K562 (cell line): ENCODE measurements around the gene C1orf74. TPM values are rescaled to one million over a fixed set of nuclear protein-coding genes. Genes with fewer than 3 reads are reported as not detected.

Experiments used
- ATAC-seq: fragments of 200-7000 bp; cut with Tn5 transposase; 3 replicates; pipeline ENCODE4 v1.9.1; 2020; ENCODE audit warnings: moderate library complexity
- BruUV-seq: library from RNA; stranded (reverse); fragments of 400-500 nt; replicated peaks from 2 replicates; lab custom pipeline; 2021; lab: Mats Ljungman, UMichigan
- CTCF ChIA-PET: fragments of 300-600 bp; formaldehyde crosslinking; extraction: SDS; loops from one replicate; lab custom pipeline; 2021; ENCODE audit warnings: low intra/inter-chr PET ratio; lab: Yijun Ruan, JAX
- POLR2A ChIA-PET: fragments of 300-600, 350-650 bp; sonication (Branson Sonifier 250); formaldehyde crosslinking; extraction: SDS; loops from one replicate; lab custom pipeline; 2021; ENCODE audit warnings: antibody characterized with exemption, inconsistent platforms; lab: Yijun Ruan, JAX
- DNase-seq, 4 experiments: peaks; one replicate each; pipeline versions ENCODE4 v3.0.0 to v3.0.0-alpha.2; 2011 to 2018; ENCODE audit warnings: low spot score in 3 of 4, mixed read lengths in 3 of 4; ENCODE audit errors: extremely low read depth in 1 of 4
- FAIRE-seq: peaks from 2 replicates; lab custom pipeline; 2011; peaks lifted over from hg19 to GRCh38; lab: Jason Lieb, UNC
- H2AFZ ChIP-seq: 2 replicates; pipeline ENCODE4 v1.6.0; 2011; ENCODE audit warnings: low read depth, low read length, control low read depth, inconsistent platforms
- H3K27ac ChIP-seq: fragments of 200-600 bp; 3 replicates; pipeline ENCODE4 v1.8.0; 2011; ENCODE audit warnings: low read depth, mild to moderate bottlenecking, control low read depth, inconsistent platforms, low read length, moderate library complexity, mixed read lengths; ENCODE audit errors: extremely low read depth
- H3K27me3 ChIP-seq, 2 experiments: fragments of 300-600 bp in 1 of 2; 2 replicates in 1 of 2; 3 replicates in 1 of 2; pipeline versions ENCODE4 v1.6.0 to v1.8.0; 2011; ENCODE audit warnings: inconsistent platforms in 2 of 2, low read length in 2 of 2, mild to moderate bottlenecking in 1 of 2, mixed read lengths in 1 of 2, moderate library complexity in 1 of 2; ENCODE audit not compliant: control insufficient read depth in 2 of 2, insufficient read depth in 2 of 2
- H3K36me3 ChIP-seq: fragments of 300-600 bp; 3 replicates; pipeline ENCODE4 v1.8.0; 2011; ENCODE audit warnings: mild to moderate bottlenecking, low read length, inconsistent platforms; ENCODE audit not compliant: control insufficient read depth, insufficient read depth
- H3K4me1 ChIP-seq, 2 experiments: fragments of 200-600 bp in 1 of 2; replicated peaks in 1 of 2; 2 replicates in 1 of 2; 3 replicates in 1 of 2; pipeline versions ENCODE4 v1.5.1 to v1.8.0; 2011; ENCODE audit warnings: inconsistent platforms in 2 of 2, low read length in 2 of 2, mild to moderate bottlenecking in 1 of 2, mixed read lengths in 1 of 2, moderate library complexity in 1 of 2; ENCODE audit not compliant: control insufficient read depth in 2 of 2, insufficient read depth in 2 of 2
- H3K4me2 ChIP-seq: 2 replicates; pipeline ENCODE4 v1.6.1; 2011; ENCODE audit warnings: low read length, control low read depth, inconsistent platforms, mixed read lengths; ENCODE audit not compliant: insufficient read depth
- H3K4me3 ChIP-seq: fragments of 200-600 bp; sonication (generic), shearing (Covaris generic); 2 replicates; pipeline ENCODE4 v1.5.1; 2016; ENCODE audit warnings: control low read depth, inconsistent platforms
- H3K79me2 ChIP-seq: fragments of 200-600 bp; 3 replicates; pipeline ENCODE4 v1.8.0; 2011; ENCODE audit warnings: low read length, inconsistent platforms; ENCODE audit not compliant: control insufficient read depth, insufficient read depth
- H3K9ac ChIP-seq, 2 experiments: 2 replicates each; pipeline versions ENCODE4 v1.6.0 to v1.6.1; 2011; ENCODE audit warnings: low read depth in 2 of 2, low read length in 2 of 2, control low read depth in 1 of 2, inconsistent platforms in 1 of 2, mild to moderate bottlenecking in 1 of 2, mixed read lengths in 1 of 2; ENCODE audit not compliant: insufficient read depth in 1 of 2
- H3K9me1 ChIP-seq: one replicate; pipeline ENCODE4 v1.6.0; 2011; ENCODE audit warnings: inconsistent platforms, mild to moderate bottlenecking, low read length, moderate library complexity; ENCODE audit not compliant: control insufficient read depth, insufficient read depth
- H3K9me3 ChIP-seq: replicated peaks from 2 replicates; pipeline ENCODE4 v1.5.1; 2011; ENCODE audit warnings: low read depth, low read length, inconsistent platforms; ENCODE audit not compliant: control insufficient read depth, insufficient read depth
- H4K20me1 ChIP-seq: replicated peaks from 2 replicates; pipeline ENCODE4 v1.6.1; 2011; ENCODE audit warnings: low read length, inconsistent platforms, mixed read lengths; ENCODE audit not compliant: control insufficient read depth, insufficient read depth
- CBFA2T3 ChIP-seq: fragments of 450-650 bp; IDR thresholded peaks from 2 replicates; pipeline ENCODE4 v1.6.1; 2017
- CREB3 ChIP-seq: fragments of 450-650 bp; conservative IDR thresholded peaks from 2 replicates; pipeline ENCODE4 v1.6.1; 2016; ENCODE audit warnings: missing genetic modification characterization, low read depth, mild to moderate bottlenecking, missing compliant biosample characterization, moderate library complexity
- GTF2A2 ChIP-seq: IDR thresholded peaks from 2 replicates; pipeline ENCODE4 v1.6.1; 2016; ENCODE audit warnings: mild to moderate bottlenecking, missing genetic modification characterization, missing compliant biosample characterization
- HIVEP1 ChIP-seq: fragments of 250-450 bp; sonication (Bioruptor Pico); IDR thresholded peaks from 2 replicates; pipeline ENCODE4 v1.4.0; 2020; ENCODE audit warnings: mild to moderate bottlenecking
- KDM4B ChIP-seq, 2 experiments: fragments of 450-650 bp in 1 of 2; sonication (generic) in 1 of 2; IDR thresholded peaks; 2 replicates each; pipeline ENCODE4 v1.6.1; 2016 to 2017; ENCODE audit warnings: borderline replicate concordance in 2 of 2, antibody characterized with exemption in 1 of 2, low read depth in 1 of 2, mild to moderate bottlenecking in 1 of 2
- PML ChIP-seq: IDR thresholded peaks from 2 replicates; pipeline ENCODE4 v1.6.1; 2012; ENCODE audit warnings: low read length, inconsistent platforms
- POLR3A ChIP-seq: IDR thresholded peaks from 2 replicates; pipeline ENCODE4 v1.6.1; 2011; ENCODE audit warnings: borderline replicate concordance, mild to moderate bottlenecking, moderate library complexity; ENCODE audit not compliant: insufficient read length, insufficient read depth; ENCODE audit errors: extremely low read depth
- ZBTB1 ChIP-seq: sonication (generic); formaldehyde crosslinking; IDR thresholded peaks from 2 replicates; pipeline ENCODE4 v1.8.1; 2023; ENCODE audit warnings: missing genetic modification reagents, low read depth, mild to moderate bottlenecking, borderline replicate concordance
- ZC3H4 ChIP-seq: sonication (generic); formaldehyde crosslinking; IDR thresholded peaks from 2 replicates; pipeline ENCODE4 v1.9.0; 2021; ENCODE audit warnings: missing genetic modification reagents, borderline replicate concordance
- ZFPM2 ChIP-seq: fragments of 250-450 bp; sonication (Bioruptor Pico); IDR thresholded peaks from 2 replicates; pipeline ENCODE4 v1.5.1; 2022; ENCODE audit warnings: mild to moderate bottlenecking
- ZNF431 ChIP-seq: sonication (generic); formaldehyde crosslinking; IDR thresholded peaks from 2 replicates; pipeline ENCODE4 v1.8.0; 2022; ENCODE audit warnings: mild to moderate bottlenecking, missing genetic modification reagents
- ZNF551 ChIP-seq: fragments of 250-450 bp; sonication (Bioruptor Pico); IDR thresholded peaks from 2 replicates; pipeline ENCODE4 v1.5.0; 2021; ENCODE audit warnings: mild to moderate bottlenecking, moderate library complexity
- ZSCAN32 ChIP-seq: fragments of 450-650 bp; formaldehyde crosslinking; IDR thresholded peaks from 2 replicates; pipeline ENCODE4 v1.4.0; 2020; ENCODE audit warnings: mild to moderate bottlenecking, moderate library complexity
- WGBS: fragments of 100-300 bp; shearing (Covaris generic); methylation state at CpG from one replicate; pipeline ENCODE4 v1.1.6; 2016; ENCODE audit warnings: low coverage, mixed read lengths; ENCODE audit not compliant: insufficient coverage; ENCODE audit errors: missing lambda C conversion rate; 5-methylcytosine and 5-hydroxymethylcytosine counted together
- in situ Hi-C: fragments of 300-500 bp; cut with MboI; formaldehyde crosslinking; loops from 4 replicates; pipeline ENCODE4 v1.15.0; 2018; ENCODE audit warnings: inconsistent platforms, mixed read lengths
- intact Hi-C: fragments of 100-400 bp; cut with micrococcal nuclease; formaldehyde crosslinking; loops from 2 replicates; pipeline ENCODE4 v1.14.2; 2022
- polyA plus RNA-seq, 8 experiments: library from polyadenylated mRNA; depleted of rRNA in 4 of 8; stranded (reverse) in 5 of 8; unstranded in 3 of 8; fragments of >200 nt; fragmentation: Nextera tagmentation in 2 of 8; fragmentation: Illumina TruSeq in 1 of 8; extraction: Ambion mirVana in 2 of 8; extraction: Trizol in 1 of 8; gene quantifications; 2 replicates each; pipeline versions ENCODE4 v1.2.1 to v1.2.3, GENCODE V29; 2011 to 2014; ENCODE audit warnings: inconsistent platforms in 1 of 8, missing spikeins in 1 of 8
- total RNA-seq, 7 experiments: library from RNA; depleted of rRNA in 6 of 7; stranded (reverse); fragments of >200 nt in 6 of 7; fragmentation: Illumina TruSeq in 2 of 7; extraction: Trizol in 2 of 7; gene quantifications; 2 replicates each; pipeline versions ENCODE4 v1.2.1 to v1.2.3, GENCODE V29; 2011 to 2021; ENCODE audit warnings: low replicate concordance in 1 of 7
- TF ChIP-seq, protein P1 (sequence below): IDR thresholded peaks from 2 replicates; pipeline ENCODE4 v1.6.1; 2011; ENCODE audit warnings: borderline replicate concordance, low read depth, mild to moderate bottlenecking, moderate library complexity, low read length; ENCODE audit not compliant: insufficient read depth, poor library complexity, severe bottlenecking
- TF ChIP-seq, protein P2 (sequence below), 2 experiments: fragments of 150-350 bp in 1 of 2; IDR thresholded peaks; 2 replicates each; pipeline ENCODE4 v1.6.1; 2012 to 2016; ENCODE audit warnings: low read depth in 2 of 2, low read length in 2 of 2, mild to moderate bottlenecking in 1 of 2, moderate library complexity in 1 of 2

Gene C1orf74
- total and polyA plus RNA-seq, 9 of the 15 experiments (the other 6 are each of a cell fraction or from before 2014, with no cell fraction given) = 4.0 to 7.6 (median 5.7) TPM

DNA sequence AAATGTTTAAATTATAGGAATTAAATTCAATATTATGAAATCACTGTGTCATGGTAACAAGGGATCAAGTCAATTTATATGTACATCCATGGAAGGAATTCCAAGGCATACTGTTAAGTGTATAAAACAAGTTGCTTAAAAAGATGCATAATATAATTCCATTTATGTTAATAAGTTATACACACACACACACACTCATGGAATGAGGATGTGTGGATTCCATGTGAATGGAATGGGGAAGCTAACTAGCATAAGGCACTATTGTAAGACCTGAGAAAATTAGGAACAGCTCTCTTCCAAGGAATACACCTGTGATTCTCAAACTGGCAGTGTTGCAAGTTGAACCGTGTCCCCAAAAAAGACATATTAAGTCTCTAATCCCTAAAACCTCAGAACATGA lies 46.1 kb downstream of the C1orf74 start (continued):
- TF ChIP-seq, protein P1, sequence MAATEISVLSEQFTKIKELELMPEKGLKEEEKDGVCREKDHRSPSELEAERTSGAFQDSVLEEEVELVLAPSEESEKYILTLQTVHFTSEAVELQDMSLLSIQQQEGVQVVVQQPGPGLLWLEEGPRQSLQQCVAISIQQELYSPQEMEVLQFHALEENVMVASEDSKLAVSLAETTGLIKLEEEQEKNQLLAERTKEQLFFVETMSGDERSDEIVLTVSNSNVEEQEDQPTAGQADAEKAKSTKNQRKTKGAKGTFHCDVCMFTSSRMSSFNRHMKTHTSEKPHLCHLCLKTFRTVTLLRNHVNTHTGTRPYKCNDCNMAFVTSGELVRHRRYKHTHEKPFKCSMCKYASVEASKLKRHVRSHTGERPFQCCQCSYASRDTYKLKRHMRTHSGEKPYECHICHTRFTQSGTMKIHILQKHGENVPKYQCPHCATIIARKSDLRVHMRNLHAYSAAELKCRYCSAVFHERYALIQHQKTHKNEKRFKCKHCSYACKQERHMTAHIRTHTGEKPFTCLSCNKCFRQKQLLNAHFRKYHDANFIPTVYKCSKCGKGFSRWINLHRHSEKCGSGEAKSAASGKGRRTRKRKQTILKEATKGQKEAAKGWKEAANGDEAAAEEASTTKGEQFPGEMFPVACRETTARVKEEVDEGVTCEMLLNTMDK = no peak
- TF ChIP-seq, protein P2, sequence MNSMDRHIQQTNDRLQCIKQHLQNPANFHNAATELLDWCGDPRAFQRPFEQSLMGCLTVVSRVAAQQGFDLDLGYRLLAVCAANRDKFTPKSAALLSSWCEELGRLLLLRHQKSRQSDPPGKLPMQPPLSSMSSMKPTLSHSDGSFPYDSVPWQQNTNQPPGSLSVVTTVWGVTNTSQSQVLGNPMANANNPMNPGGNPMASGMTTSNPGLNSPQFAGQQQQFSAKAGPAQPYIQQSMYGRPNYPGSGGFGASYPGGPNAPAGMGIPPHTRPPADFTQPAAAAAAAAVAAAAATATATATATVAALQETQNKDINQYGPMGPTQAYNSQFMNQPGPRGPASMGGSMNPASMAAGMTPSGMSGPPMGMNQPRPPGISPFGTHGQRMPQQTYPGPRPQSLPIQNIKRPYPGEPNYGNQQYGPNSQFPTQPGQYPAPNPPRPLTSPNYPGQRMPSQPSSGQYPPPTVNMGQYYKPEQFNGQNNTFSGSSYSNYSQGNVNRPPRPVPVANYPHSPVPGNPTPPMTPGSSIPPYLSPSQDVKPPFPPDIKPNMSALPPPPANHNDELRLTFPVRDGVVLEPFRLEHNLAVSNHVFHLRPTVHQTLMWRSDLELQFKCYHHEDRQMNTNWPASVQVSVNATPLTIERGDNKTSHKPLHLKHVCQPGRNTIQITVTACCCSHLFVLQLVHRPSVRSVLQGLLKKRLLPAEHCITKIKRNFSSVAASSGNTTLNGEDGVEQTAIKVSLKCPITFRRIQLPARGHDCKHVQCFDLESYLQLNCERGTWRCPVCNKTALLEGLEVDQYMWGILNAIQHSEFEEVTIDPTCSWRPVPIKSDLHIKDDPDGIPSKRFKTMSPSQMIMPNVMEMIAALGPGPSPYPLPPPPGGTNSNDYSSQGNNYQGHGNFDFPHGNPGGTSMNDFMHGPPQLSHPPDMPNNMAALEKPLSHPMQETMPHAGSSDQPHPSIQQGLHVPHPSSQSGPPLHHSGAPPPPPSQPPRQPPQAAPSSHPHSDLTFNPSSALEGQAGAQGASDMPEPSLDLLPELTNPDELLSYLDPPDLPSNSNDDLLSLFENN (IDR thresholded peaks at IDR 0.05; ENCODE audit: low read depth in 2 of 2, low read length in 2 of 2) = no peak
- no peak for TF ChIP-seq HIVEP1 (CRISPR knock-in tag)
- no peak for TF ChIP-seq ZSCAN32 (CRISPR knock-in tag)
- TF ChIP-seq, all 486 proteins: peak for 0

GRCh38 chr1:209737118-209737505 lies 47.2 kb downstream of the C1orf74 start:
- no peak overlapping the region for H2AFZ ChIP-seq
- H3K36me3 ChIP-seq = no peaks in the 10 kb centered on the region
- BruUV-seq = no TSS peak
- no peak overlapping the region for H3K27ac ChIP-seq
- 0% methylated on average over 5 of the region's 5 CpGs for WGBS
- no peak for DNase-seq
- H3K4me3 ChIP-seq = no peak overlapping the region
- no peak for ATAC-seq
- H3K9me1 ChIP-seq = no peaks in the 10 kb centered on the region
- no peak overlapping the region for H3K9ac ChIP-seq
- H4K20me1 ChIP-seq = no peaks in the 10 kb centered on the region
- H3K27me3 ChIP-seq = peaks cover 4 to 9% of the 10 kb centered on the region in 2 experiments; a peak in 2 of 5 replicates
- H3K79me2 ChIP-seq = no peaks in the 10 kb centered on the region
- in situ Hi-C loops (no loop called here), intact Hi-C loops (no loop called here)
- ChIA-PET CTCF (no interaction called here), POLR2A (interaction anchor here (0.6 to 1.4 kb wide), 7 partner anchors 9 to 62 kb away, joined by 3 to 7 read pairs (median 3); partner anchors contain the start of gene G0S2)
- H3K4me2 ChIP-seq = no peak overlapping the region
- FAIRE-seq = no peak
- no peaks in the 10 kb centered on the region for H3K4me1 ChIP-seq
- H3K9me3 ChIP-seq = no peaks in the 10 kb centered on the region
- no peak for TF ChIP-seq ZNF431 (CRISPR knock-in tag)
- no peak for TF ChIP-seq ZBTB1 (CRISPR knock-in tag)
- no peak for TF ChIP-seq PML
- no peak for TF ChIP-seq ZC3H4 (CRISPR knock-in tag)
- no peak for TF ChIP-seq CBFA2T3
- TF ChIP-seq GTF2A2 = no peak
- no peak for TF ChIP-seq ZFPM2 (CRISPR knock-in tag)
- TF ChIP-seq KDM4B (IDR thresholded peaks at IDR 0.05; ENCODE audit: borderline replicate concordance in 2 of 2, low read depth in 1 of 2) = no peak
- no peak for TF ChIP-seq CREB3
- TF ChIP-seq ZNF551 (CRISPR knock-in tag) = no peak
- TF ChIP-seq POLR3A = no peak
